ENCODE measurements around the gene IGF2.

- no peak for TF ChIP-seq CTCF (IDR thresholded peaks at IDR 0.05; ENCODE audit: insufficient read depth, low read depth, low read length)
- TF ChIP-seq EZH2 (IDR thresholded peaks at IDR 0.05; ENCODE audit: insufficient read depth, low read length): no peak
Measured at GRCh38 chr11:2093575-2094353, 45.4 kb downstream of the IGF2 start.

Measured in astrocyte (in vitro differentiated cells and primary cell).